DMS 273 (cell line): Measurements from ENCODE around the gene KATNBL1.
"Not testable (repeated sequence)": the region's sequence is repeated elsewhere in the genome, so short reads cannot be mapped to it uniquely, and the experiment has no call there.

Source experiments
- DNase-seq: peaks from one replicate; lab custom pipeline; 2025; ENCODE audit not compliant: unreplicated experiment; lab: John Stamatoyannopoulos, UW

KATNBL1 gene

GRCh38 chr15:34203305-34203704, 6.6 kb downstream of the KATNBL1 start:
- no peak for DNase-seq

- not testable (repeated sequence) for DNase-seq
Observed at GRCh38 chr15:34193272-34193671, 16.6 kb downstream of the KATNBL1 start.

GRCh38 chr15:34188711-34189110, 21.2 kb downstream of the KATNBL1 start:
- no peak for DNase-seq

GRCh38 chr15:34185666-34186065, 24.2 kb downstream of the KATNBL1 start:
- no peak for DNase-seq

GRCh38 chr15:34182942-34183341, 27.0 kb downstream of the KATNBL1 start:
- DNase-seq = no peak

GRCh38 chr15:34179234-34179633, 30.7 kb downstream of the KATNBL1 start:
- DNase-seq = no peak

- DNase-seq = not testable (repeated sequence)
Observed at GRCh38 chr15:34165987-34166573, 43.8 kb downstream of the KATNBL1 start.

GRCh38 chr15:34161329-34161963, 48.5 kb downstream of the KATNBL1 start:
- no peak for DNase-seq

GRCh38 chr15:34160735-34161134, 49.2 kb downstream of the KATNBL1 start:
- no peak for DNase-seq

GRCh38 chr15:34158355-34158754, 51.5 kb downstream of the KATNBL1 start:
- DNase-seq = no peak

GRCh38 chr15:34155859-34156258, 54.0 kb downstream of the KATNBL1 start:
- no peak for DNase-seq

GRCh38 chr15:34154725-34155204, 55.1 kb downstream of the KATNBL1 start:
- no peak for DNase-seq

- DNase-seq = no peak
Observed at GRCh38 chr15:34147371-34148140, 62.3 kb downstream of the KATNBL1 start.

GRCh38 chr15:34133511-34133910, 76.4 kb downstream of the KATNBL1 start:
- DNase-seq = no peak

GRCh38 chr15:34132881-34133280, 77.0 kb downstream of the KATNBL1 start:
- no peak for DNase-seq

GRCh38 chr15:34128898-34129297, 81.0 kb downstream of the KATNBL1 start:
- no peak for DNase-seq

- DNase-seq = no peak
Observed at GRCh38 chr15:34126522-34126921, 83.4 kb downstream of the KATNBL1 start.

- no peak for DNase-seq
Observed at GRCh38 chr15:34125945-34126344, 84.0 kb downstream of the KATNBL1 start.

GRCh38 chr15:34124651-34125050, 85.2 kb downstream of the KATNBL1 start:
- DNase-seq = no peak

GRCh38 chr15:34122771-34123183, 87.1 kb downstream of the KATNBL1 start:
- DNase-seq = no peak

- DNase-seq = not testable (repeated sequence)
Observed at GRCh38 chr15:34121786-34122185, 88.1 kb downstream of the KATNBL1 start.

- DNase-seq = not testable (repeated sequence)
Observed at GRCh38 chr15:34120420-34120819, 89.5 kb downstream of the KATNBL1 start.
